Activated CD8-positive, alpha-beta memory T cell treated with anti-CD3 and anti-CD28 coated beads, Interleukin-2, amount 50 U/mL, for 48 hours (primary cell): ENCODE measurements around the gene MCF2L.

Source experiments
- DNase-seq: peaks from one replicate; pipeline ENCODE4 v3.0.0-alpha.2; 2020

Gene MCF2L

DNA sequence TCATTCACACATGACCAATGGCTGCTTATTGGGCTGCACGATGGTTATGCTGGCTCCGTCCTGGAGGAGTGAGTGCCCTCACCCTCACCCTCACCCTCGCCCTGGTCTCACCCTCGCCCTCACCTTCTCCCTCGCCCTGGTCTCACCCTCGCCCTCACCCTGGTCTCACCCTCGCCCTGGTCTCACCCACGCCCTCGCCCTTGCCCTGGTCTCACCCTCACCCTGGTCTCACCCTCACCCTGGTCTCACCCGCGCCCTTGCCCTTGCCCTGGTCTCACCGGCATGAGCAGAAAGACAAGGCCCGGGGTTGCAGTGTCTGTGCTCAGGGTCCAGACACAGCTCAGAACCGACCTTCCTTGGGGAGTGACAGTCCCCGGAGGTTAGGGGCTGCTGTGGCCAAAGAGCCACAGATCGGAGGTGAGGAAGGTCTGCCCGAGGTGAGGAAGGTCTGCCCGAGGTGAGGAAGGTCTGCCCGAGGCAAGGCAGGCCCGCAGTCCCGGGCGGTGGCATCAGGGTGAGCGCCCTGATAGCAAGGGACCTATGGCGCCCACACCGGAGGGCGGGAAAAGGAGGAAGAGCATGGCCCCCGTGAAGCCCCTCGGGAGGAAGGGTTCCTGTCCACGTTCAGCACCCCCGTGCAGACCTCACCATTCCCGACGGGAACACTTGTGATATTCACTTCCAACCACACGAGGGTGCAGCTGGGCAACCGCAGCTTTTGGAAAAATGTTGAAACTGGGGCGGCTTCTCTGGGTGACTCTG, 65.6 kb downstream of the MCF2L start:
- DNase-seq: no peak

DNA sequence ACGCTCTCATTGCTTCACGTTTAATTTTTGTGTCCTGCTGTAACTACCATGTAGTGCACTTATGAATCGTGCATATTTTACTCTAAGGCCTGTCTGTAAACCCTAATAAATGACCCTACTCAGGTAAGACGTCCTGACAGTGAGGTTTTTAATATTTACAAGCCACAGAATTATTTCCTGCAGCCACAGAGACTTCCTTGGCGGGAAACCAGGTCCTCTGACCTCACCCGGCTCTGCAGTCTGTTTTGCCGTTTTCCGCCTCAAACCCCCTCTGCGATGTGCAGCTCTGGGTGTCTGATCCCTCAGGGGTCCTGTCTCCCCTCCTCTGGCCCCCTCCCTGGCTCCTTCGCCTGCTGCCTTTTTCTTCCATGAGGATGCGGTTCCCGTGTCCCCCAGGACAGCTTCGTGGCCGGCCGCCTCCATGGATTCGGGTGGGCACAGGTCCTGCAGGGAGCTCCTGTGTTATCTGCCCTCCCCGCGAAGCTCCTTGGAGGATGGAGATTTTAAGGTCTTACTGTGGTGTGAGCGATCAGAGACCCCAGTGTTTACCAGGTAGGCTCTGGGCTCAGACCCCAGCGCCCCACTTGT, 66.3 kb downstream of the MCF2L start:
- no peak for DNase-seq

DNA sequence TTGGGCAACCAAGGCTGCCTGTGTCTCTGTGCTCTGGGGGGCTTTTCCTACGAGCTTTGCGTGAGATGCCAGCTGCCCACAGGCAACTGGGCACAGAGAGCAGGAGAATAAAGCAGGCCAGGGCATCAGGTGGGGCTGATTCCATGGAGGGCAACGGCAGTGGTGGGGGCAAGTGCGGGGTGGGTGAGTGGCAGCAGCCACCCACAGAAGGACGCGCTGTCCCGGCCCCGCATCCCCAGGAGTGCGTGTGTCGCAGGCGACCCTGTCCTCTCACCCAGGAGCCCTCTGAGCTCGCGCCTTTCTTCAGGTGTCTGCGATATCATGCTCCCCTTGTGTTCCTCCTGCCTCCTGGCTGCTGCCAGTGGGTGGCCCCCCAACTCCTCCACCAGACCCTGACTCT, 67.4 kb downstream of the MCF2L start:
- no peak for DNase-seq

DNA sequence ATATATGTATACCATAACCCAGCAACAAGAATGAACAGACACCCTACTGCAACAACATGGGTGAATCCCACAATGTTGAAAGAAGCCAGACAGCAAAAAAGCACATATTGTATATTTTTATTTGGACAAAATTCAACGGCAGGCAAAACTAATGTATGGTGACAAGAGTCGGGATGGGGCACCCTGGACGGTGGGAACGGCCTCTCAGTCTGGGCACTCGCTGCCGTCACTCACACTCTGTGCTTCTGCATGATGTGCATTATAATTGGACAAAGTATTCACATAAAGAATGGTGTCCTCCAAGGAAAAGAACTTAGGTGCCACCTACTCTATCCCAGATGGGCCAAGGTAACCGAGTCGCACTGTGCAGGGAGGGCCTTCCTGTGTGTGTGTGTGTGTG, 71.0 kb downstream of the MCF2L start:
- DNase-seq: no peak

DNA sequence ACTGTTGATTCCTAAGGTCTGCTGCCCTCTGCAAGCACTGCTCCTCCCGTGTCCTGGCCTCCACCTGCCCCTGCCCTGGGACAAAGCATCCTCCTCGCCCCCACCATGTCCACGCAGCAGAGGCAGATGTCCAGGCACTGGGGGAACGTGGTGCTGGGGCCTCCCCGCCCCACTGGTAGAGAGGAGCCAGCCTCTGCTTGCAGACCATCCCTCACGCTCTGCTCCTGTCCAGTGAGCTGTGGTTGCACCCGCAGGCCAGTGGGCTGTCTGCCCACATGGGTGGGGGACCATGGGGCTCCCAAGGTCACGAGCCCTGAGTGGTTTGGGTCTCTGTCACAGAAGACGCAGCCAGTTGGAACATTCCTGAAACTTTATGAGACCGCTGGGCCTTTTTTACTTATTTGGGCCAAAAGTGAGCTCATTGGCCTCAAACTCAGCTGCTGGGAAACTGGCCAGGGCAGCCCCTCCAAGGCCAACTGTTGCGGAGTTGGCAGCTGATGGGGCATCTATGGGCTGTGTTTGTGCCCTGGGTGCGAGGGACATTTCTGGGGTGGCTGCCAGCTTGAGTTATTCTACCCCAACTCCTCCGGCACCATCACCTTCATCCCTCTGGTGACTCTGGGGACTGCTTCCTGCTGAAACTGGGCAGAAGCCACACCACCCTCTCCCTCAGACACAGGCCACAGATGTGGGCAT, 71.7 kb downstream of the MCF2L start:
- DNase-seq: no peak

DNA sequence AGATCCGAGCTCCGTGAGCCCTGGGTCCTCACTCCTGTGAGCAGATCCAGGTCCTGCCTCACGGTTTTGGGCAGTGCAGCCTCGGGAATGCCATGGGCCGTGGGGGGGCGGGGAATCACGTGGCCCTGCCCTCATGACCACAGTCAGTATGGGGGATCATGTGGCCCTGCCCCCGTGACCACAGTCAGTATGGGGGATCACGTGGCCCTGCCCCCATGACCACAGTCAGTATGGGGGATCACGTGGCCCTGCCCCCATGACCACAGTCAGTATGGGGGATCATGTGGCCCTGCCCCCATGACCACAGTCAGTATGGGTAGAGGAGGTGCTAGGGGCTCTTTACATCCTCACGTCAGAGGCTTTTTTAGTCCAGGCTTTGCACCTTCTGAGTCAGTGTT, 72.3 kb downstream of the MCF2L start:
- DNase-seq: no peak

DNA sequence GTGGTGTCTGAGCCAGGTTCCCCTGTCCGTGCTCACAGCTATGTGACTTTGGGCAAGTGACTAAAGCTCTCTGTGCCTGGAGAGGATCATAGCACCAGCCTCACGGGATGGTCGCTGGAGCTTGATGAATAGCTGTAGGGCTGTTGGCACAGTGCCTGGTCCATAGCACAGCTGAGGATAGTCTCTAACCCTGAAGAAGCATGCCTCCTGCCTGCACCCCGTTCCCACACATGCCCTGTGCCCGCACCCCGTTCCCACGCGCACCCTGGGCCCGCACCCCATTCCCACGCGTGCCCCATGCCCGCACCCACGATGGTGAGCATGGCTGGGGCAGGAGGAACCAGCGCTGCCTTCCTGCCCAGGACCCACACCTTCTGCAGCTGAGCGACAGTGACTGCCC, 72.9 kb downstream of the MCF2L start:
- DNase-seq: no peak

DNA sequence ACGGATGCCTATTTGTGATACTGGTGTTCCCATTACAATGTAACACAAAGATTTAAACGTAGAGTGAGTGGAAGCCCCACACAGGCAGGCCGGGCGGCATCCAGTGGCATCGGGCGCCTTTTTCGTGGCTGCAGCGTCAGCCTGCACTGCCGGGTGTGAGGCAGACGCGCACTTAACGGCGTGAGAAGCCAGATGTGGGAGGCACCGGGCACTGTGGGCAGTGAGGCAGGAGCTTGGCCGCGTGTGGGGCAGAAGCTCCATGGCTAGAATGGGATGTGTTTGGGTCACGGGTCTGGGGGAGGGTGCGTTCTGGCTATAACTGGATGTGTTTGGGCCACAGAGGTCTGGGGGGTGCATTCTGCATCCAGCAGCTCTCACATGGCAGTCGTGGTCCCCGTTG, 73.4 kb downstream of the MCF2L start:
- no peak for DNase-seq

DNA sequence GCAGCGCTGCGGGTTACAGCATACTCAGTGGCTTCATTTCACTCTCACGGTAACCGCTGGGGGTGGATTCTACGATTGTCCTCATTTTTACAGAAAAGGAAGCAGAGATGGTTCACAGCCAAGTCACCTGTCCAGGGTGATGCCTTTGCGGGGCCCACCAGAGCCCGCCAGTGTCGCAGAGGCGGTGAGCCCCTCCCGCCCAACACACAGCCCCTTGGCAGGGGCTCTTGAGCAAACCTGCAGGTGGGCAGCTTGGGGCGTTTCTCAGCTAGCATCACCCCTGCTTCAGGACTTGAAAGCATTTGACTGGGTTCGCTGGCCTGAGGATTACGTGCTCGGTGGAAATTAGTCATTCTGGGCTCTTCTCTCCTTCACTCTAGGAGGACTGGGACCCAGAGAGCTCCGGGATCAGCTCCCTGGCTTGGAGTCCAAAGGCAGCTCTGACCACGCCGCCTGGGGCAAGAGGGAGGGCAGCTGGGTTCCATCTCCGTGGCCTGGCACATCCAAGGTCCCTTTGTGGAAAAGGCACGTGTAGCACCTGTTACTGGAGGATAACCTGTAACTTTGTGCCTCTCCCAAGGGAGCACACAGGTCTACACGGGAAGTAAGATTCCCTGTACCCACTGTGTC, 74.1 kb downstream of the MCF2L start:
- DNase-seq: no peak

DNA sequence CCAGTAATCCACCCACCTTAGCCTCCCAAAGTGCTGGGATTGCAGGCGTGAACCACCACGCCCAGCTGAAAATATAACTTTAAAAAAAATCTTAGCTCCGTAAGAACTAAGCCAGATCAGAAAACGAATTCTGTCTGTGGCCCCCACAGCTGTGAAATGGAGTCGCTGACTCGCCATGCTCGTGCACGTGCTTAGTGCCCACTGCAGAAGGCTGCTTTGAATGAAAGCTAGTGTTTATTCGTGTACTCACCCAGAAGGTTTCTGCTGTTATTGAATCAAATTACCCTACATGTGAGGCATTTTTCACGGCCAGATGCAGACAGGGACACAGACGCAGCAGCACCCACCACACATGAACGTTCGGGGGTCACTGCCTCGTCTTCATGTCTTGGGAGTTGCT, 74.9 kb downstream of the MCF2L start:
- no peak for DNase-seq

DNA sequence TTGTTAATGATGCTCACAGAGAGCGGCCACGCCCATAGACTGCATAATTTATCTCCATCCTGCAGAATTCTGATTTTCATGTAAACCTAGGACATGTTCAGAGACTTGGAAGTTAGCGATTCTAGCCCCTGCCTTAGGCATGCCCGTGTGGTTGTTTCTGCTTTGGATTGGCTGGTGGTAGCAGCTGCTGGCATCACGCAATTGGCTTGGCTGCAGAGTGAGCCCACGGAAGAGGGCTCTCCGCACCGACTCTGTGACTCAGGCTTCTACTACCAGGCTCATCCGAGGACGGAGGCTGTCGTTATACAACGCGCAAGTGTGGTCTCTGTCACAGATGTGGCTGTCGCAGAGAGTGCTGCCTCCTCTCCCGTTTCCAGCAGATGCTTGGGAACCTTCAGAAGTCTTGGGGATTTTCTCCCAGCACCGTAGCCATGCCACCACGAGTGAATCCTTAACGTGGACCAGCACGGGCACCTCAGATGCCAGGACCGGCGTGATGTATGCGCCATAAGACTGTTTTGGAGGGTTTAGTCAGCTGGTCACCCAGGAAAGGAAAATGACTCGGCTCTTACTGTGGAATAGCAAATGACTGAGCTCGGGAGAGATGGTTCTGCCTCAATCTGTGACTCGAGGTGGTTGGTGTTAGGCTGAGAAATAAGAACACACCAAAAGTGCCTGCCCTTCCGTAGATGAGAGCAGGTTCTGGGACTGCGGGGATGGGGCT, 75.5 kb downstream of the MCF2L start:
- no peak for DNase-seq

DNA sequence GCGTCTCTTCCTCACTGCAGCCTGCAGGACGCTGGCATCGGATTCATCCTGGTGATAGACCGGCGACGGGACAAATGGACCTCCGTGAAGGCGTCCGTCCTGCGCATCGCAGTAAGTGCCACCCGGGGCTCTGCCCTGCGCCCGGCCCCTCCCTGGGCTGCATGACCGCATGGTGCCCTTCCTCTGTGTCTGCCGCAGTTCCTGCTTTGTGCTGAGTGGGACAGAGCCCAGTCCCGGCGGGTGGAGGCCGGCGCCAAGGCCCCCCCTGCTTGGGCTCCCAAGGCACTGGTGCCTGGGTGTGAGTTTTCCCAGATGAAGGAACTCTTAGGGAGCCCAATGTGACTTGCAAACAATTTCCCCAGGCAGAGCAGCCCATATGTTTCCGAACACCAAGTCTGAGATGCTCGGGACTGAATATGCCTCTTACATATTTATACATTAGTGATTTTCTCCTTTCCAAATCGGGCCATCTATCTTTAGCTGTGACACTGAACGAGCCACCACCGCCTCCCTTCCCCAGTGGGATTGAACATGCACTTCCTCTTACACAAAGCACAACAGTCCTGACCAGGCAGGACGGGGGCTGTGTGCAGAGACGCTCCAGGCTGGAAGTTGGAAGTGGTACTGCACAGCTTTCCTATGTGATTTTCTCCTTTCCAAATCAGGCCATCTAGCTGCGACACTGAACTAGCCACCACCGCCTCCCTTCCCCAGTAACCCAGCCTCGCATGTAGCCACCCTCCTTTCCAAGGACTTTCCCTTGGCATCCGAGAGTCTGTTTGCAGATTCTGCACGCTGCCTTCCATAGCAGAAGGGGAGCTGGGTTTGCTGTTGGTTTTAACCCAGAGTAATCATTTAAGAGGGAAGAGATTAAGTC, 76.5 kb downstream of the MCF2L start:
- DNase-seq: no peak

DNA sequence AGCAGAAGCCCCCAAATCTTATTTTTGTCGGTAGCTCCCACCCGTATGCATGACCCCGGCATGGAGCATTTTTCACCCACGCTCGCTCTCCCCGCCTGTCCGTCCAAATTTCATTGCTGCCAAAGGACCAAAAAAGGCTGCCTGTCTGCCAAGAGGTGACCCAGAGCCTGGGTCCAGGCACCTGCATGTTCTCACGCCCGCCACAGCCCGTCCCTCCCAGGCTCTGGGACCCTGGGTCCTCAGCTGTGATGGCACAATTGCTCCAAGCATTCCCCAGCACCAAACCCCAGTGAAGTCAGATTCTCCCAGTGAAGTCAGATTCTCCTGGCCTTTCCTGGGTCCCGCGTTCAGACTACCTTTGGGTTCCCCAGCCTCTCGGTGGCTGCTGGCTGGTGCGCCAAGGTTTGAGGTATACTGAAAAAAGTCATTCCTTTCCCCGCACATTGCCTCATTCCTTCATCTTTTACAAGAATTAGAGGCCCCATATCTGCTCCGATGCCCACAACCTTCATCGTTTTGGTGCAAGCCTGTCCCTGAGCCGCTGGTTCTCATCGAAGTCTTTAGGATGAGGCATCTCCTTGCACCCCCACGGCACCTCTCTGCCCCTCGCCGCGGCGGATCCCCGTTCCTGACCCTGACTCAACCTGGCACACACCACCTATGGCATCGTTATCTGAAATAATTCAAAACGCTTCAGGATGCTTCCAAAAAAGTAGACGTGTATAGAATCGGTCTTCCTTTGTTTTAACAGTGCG, 77.3 kb downstream of the MCF2L start:
- DNase-seq: no peak

DNA sequence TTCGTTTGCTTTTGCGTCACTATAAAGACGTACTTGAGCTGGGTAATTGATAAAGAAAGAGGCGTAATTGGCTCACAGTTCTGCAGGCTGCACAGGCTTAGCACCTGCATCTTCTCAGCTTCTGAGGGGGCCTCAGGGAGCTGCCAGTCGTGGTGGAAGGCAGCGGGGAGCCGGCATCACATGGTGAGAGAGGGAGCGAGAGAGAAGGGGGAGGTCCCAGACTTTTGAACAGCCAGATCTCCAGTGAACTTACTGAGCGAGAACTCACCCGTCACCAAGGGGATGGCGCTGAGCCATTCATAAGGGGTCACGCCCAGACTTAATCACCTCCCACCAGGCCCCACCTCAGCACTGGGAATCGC, 77.8 kb downstream of the MCF2L start:
- DNase-seq: no peak

DNA sequence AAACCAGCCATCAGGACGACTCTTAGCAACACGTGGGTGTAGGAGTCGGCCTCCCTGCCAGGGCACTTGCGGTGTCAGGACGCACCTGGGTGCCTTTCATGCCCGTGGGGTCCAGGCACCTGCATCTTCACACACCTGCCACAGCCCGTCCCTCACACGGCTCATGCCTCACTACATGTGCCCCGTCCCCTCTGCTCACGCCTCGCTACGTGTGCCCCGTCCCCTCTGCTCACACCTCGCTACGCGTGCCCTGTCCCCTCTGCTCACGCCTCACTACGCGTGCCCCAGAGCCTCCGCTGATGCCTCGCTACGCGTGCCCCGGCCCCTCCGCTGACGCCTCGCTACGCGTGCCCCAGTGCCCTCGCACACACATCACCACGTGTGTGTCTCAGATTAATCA, 78.6 kb downstream of the MCF2L start:
- no peak for DNase-seq

DNA sequence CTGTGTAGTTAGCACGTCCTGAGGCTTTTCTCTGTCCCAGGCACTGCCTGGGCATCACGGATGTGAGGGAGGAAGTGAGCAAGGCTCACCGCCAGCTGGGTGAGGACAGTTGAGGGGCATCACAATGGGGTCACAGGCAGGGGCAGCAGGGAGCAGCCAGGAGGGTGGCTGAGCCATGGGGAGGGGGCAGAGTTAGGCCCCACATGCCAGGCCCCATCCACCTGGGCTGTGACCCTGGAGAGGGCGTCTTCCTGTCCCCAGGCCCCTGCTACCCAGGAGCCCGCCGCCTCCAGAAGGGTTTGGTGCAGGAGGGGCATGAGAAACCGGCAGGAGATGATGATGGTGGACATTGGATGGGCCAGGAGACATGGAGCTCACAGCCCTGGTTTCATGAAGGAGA, 79.8 kb downstream of the MCF2L start:
- no peak for DNase-seq

DNA sequence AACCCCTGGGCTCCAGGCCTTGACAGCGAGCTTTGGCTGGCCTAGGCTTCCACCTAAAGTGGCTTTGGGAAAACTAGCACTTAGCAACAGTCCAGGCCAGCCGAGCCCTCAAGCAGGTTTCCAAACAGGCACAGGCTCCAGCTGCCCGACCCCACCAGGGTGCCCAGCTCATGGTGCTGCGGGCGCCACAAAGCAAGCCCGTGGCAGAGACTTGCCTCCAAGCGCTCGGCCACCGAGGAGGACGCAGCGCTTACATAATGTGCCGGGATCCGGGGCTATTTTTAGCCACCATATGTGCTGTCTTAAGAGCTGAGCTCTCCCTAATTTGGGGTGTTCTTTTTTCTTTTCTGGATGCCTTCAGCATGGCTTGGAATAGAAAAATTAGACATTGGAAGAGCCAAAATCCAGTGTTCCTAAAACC, 80.5 kb downstream of the MCF2L start:
- no peak for DNase-seq

DNA sequence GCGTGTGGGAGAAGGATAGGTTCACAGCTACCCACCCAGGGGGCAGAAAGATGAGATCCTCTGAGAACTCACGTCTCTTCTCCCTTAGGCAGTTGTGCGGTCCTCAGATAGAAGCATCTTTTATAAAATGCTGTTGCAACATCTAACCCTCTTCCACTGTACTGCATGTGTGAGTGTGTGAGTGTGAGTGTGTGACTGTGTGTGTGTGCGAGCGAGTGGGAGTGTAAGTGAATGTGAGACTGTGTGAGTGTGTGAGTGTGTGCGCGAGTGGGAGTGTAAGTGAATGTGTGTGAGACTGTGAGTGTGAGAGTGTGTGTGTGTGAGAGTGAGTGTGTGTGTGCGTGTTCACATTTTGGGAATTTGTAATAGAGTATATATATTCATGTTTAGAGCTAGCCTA, 81.0 kb downstream of the MCF2L start:
- no peak for DNase-seq

DNA sequence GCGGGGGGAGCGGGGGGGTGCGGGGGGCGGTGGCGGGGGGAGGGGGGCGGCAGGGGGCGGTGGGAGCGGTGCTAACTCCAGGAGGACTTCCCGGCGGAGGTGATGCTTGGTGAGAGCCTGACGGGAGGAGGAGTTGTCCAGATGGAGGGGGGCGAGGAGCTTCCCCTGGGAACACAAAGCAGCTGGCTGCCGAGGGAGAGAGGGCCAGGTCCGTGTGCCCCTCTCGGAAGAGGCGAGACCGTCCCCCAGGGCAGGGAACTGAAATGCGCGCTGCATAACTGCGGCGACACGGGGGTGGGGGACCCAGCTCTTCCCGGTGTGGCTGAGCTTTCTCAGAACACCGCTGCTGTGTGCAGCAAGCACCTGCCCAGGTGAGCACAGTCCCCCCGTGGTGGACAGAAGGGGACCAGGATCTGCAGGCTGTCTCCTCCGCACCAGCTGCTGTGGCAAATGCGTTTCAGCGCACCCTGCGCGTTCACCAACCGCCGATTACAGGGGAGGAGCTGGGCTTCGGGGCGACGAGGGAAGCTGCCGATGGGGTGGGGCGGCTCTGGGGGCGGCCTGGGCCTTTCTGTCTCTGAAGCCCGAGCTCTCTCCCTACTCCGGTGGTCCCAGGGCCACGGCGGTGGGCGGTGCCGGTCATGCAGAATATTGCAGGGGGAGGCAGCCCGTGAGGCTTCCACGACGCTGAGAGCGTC, 81.9 kb downstream of the MCF2L start:
- no peak for DNase-seq

DNA sequence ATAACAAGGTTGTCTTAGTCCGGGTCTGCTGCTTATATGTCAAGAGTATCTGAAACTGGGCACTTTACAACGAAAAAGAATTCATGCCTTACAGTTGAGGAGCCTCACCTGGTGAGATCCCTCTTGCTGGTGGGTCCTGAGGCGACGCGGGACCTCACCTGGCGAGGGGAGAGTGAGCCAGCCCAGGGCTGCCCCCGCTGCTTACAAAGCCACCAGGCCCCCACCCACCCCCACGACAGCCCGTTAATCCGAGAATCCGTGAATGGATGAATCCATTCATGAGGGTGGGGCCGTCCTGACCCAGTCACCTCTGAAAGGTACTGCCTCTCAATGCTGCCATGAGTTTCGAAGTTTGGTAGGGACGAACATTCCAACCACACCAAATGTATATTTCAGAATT, 82.6 kb downstream of the MCF2L start:
- no peak for DNase-seq

DNA sequence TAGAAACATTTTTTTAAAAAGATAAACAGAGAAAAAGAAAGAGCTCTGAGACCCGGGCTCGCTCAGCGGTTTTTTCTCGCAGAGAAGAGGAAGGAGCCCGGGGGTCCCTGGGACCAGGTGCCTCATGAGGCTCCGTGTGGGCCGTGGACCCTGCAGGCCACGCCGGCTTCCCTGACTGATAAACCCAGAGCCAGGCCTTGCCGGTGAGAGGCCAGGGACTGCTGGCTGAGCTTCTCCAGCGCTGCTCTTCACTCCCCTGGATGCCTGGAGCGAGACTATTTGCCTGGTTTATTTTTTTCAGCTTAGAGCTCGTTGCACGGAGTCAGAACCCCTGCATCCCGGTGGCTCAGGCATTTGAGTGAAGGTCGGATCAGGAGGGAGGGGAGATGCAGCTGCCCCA, 83.2 kb downstream of the MCF2L start:
- DNase-seq: no peak
